Neural progenitor cell (in vitro differentiated cells): ENCODE results near the gene GNL3. TPM values are rescaled to one million over a fixed set of nuclear protein-coding genes. Genes with fewer than 3 reads are reported as not detected.

Experiments
- DNase-seq: peaks from one replicate; pipeline ENCODE4 v3.0.0-alpha.2; 2016; ENCODE audit warnings: low spot score
- H2AFZ ChIP-seq: fragments of 200-600 bp; sonication (generic); replicated peaks from 2 replicates; pipeline ENCODE4 v1.6.1; 2016; ENCODE audit warnings: antibody characterized with exemption
- H3F3A ChIP-seq: fragments of 200-600 bp; sonication (generic); 2 replicates; pipeline ENCODE4 v1.6.1; 2016; ENCODE audit warnings: antibody characterized with exemption, low read depth
- H3K27ac ChIP-seq: fragments of 200-600 bp; sonication (generic); 2 replicates; pipeline ENCODE4 v1.5.1; 2016; ENCODE audit warnings: mild to moderate bottlenecking
- H3K27me3 ChIP-seq: fragments of 200-600 bp; sonication (generic); 2 replicates; pipeline ENCODE4 v1.6.1; 2016; ENCODE audit warnings: mild to moderate bottlenecking, moderate library complexity
- H3K36me3 ChIP-seq: fragments of 200-600 bp; sonication (generic); 2 replicates; pipeline ENCODE4 v1.5.1; 2016
- H3K4me1 ChIP-seq: fragments of 200-600 bp; sonication (generic); 2 replicates; pipeline ENCODE4 v1.6.1; 2016; ENCODE audit warnings: mixed run types
- H3K4me2 ChIP-seq: fragments of 200-600 bp; sonication (generic); 2 replicates; pipeline ENCODE4 v1.6.1; 2016
- H3K4me3 ChIP-seq: fragments of 200-600 bp; sonication (generic); 2 replicates; pipeline ENCODE4 v1.5.1; 2016
- H3K79me2 ChIP-seq: fragments of 200-600 bp; sonication (generic); 2 replicates; pipeline ENCODE4 v1.6.1; 2016; ENCODE audit warnings: low read depth
- H3K9ac ChIP-seq: fragments of 200-600 bp; sonication (generic); 2 replicates; pipeline ENCODE4 v1.6.1; 2016
- H3K9me3 ChIP-seq: fragments of 200-600 bp; sonication (generic); 2 replicates; pipeline ENCODE4 v1.5.1; 2016; ENCODE audit warnings: low read depth
- H4K20me1 ChIP-seq: fragments of 200-600 bp; sonication (generic); 2 replicates; pipeline ENCODE4 v1.6.1; 2016; ENCODE audit warnings: low read depth
- H3K27ac Mint-ChIP-seq: 3 replicates; pipeline ENCODE4 v1.8.0; 2021; ENCODE audit warnings: mixed read lengths
- H3K27me3 Mint-ChIP-seq: 2 replicates; pipeline ENCODE4 v1.8.0; 2022; ENCODE audit warnings: low read depth, mild to moderate bottlenecking, inconsistent platforms, moderate library complexity, mixed read lengths; ENCODE audit not compliant: insufficient read depth
- H3K36me3 Mint-ChIP-seq: 3 replicates; pipeline ENCODE4 v1.8.0; 2021; ENCODE audit warnings: mixed read lengths
- H3K4me1 Mint-ChIP-seq: 3 replicates; pipeline ENCODE4 v1.8.0; 2021; ENCODE audit warnings: mixed read lengths
- H3K4me3 Mint-ChIP-seq: 3 replicates; pipeline ENCODE4 v1.8.0; 2021; ENCODE audit warnings: mild to moderate bottlenecking, moderate library complexity, mixed read lengths
- H3K9me3 Mint-ChIP-seq: 3 replicates; pipeline ENCODE4 v1.8.0; 2020; ENCODE audit warnings: mixed read lengths
- CTCF ChIP-seq: fragments of 200-600 bp; sonication (generic); IDR thresholded peaks from 2 replicates; pipeline ENCODE4 v1.5.1; 2017; ENCODE audit warnings: antibody characterized with exemption, mild to moderate bottlenecking
- EZH2 ChIP-seq: fragments of 200-600 bp; sonication (generic); IDR thresholded peaks from 2 replicates; pipeline ENCODE4 v1.6.1; 2017; ENCODE audit warnings: antibody characterized with exemption, mild to moderate bottlenecking, moderate library complexity
- EZH2phosphoT487 ChIP-seq: fragments of 200-600 bp; sonication (generic); IDR thresholded peaks from 2 replicates; pipeline ENCODE4 v1.6.1; 2017; ENCODE audit warnings: antibody characterized with exemption
- total RNA-seq: library from RNA; depleted of rRNA; stranded (reverse); fragments of >200 nt; gene quantifications from 2 replicates; pipeline ENCODE4 v1.2.3, GENCODE V29; 2015; ENCODE audit warnings: low replicate concordance

Gene GNL3
- total RNA-seq, 1 donor from 2014 or later, result 169 TPM

DNA sequence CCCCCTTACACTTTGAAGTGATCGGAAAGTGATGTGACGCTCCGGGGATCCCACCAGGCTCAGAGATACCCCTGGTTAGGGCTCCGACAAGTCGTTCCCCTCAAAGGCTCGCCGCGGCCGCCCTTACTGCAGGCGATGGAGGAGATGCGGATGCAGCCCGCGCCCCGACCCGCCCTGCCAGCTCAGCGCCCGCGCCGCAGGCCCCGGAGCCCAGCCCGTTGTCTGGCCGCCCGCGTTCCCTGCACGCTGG, 19.5 kb downstream of the GNL3 start:
- Mint-ChIP-seq H3K9me3 (no peaks in the 10 kb centered on the region), H3K4me3 (peak overlapping the region; percentile 97), H3K27ac (no peak overlapping the region), H3K4me1 (peaks cover 27% of the 10 kb centered on the region), H3K27me3 (peaks cover 8% of the 10 kb centered on the region), H3K36me3 (peaks cover 9% of the 10 kb centered on the region)
- Histone ChIP-seq H4K20me1 (peaks cover 7% of the 10 kb centered on the region), H3K4me3 (peak overlapping the region; percentile 81), H3K4me1 (peaks cover 18% of the 10 kb centered on the region), H3K9me3 (no peaks in the 10 kb centered on the region), H3F3A (peaks cover 30% of the 10 kb centered on the region), H3K4me2 (peak overlapping the region; percentile 97), H2AFZ (peak overlapping the region; percentile 95), H3K36me3 (peaks cover 8% of the 10 kb centered on the region), H3K27ac (no peak overlapping the region), H3K27me3 (no peaks in the 10 kb centered on the region), H3K9ac (peak overlapping the region; percentile 75), H3K79me2 (peaks cover 72% of the 10 kb centered on the region)
- no peak for DNase-seq
- TF ChIP-seq EZH2 (no peak), CTCF (no peak), EZH2phosphoT487 (no peak)

GRCh38 chr3:52705688-52706686, 20.2 kb downstream of the GNL3 start, which contains the start of the genes GLT8D1 and SPCS1:
Gene GLT8D1 (minus strand): TSS chr3:52705791. CDS start chr3:52700460, 5,331 bp downstream.
Gene SPCS1 (plus strand): TSS chr3:52706106. CDS start chr3:52706247, 141 bp downstream.
- Histone ChIP-seq H3F3A (peaks cover 35% of the 10 kb centered on the region), H3K9ac (peak within 1 kb of the TSS; percentile 87), H3K79me2 (peaks cover 68% of the 10 kb centered on the region), H3K9me3 (no peaks in the 10 kb centered on the region), H3K27me3 (no peaks in the 10 kb centered on the region), H3K4me1 (peaks cover 18% of the 10 kb centered on the region), H3K4me2 (peak within 1 kb of the TSS; percentile 97), H3K27ac (peak within 1 kb of the TSS; percentile 49), H4K20me1 (peaks cover 7% of the 10 kb centered on the region), H3K36me3 (peaks cover 9% of the 10 kb centered on the region), H2AFZ (peak within 1 kb of the TSS; percentile 95), H3K4me3 (peak within 1 kb of the TSS; percentile 81)
- Mint-ChIP-seq H3K27me3 (peaks cover 8% of the 10 kb centered on the region), H3K36me3 (peaks cover 9% of the 10 kb centered on the region), H3K9me3 (no peaks in the 10 kb centered on the region), H3K4me3 (peak within 1 kb of the TSS; percentile 97), H3K4me1 (peaks cover 27% of the 10 kb centered on the region), H3K27ac (peak within 1 kb of the TSS; percentile 95)
- DNase-seq, result peak; percentile 95
- TF ChIP-seq EZH2 (no peak), EZH2phosphoT487 (no peak), CTCF (no peak)

DNA sequence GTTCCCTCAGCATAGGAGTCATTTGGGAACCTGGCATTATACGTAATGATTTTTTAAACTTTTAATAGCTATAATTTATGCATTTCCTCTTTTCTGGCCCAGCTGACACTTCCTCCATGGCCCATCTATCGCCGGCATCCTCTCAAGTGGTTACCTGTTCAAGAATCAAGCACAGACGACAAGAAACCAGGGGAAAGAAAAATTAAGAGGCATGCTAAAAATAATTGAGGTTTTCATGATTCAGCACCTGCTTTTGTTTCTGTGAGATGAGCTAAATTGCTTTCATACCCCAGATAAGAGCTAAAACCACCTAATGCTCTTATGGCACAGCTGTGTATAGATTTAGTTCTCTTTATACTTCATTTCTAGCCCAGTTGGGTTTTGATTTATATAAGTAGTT, 21.8 kb downstream of the GNL3 start:
- Histone ChIP-seq H3K79me2 (peaks cover 52% of the 10 kb centered on the region), H3K27me3 (no peaks in the 10 kb centered on the region), H3K4me3 (peak overlapping the region; percentile 81), H3F3A (peaks cover 49% of the 10 kb centered on the region), H3K9ac (no peak overlapping the region), H3K9me3 (no peaks in the 10 kb centered on the region), H3K27ac (no peak overlapping the region), H3K4me2 (peak overlapping the region; percentile 97), H2AFZ (no peak overlapping the region), H4K20me1 (peaks cover 7% of the 10 kb centered on the region), H3K36me3 (peaks cover 16% of the 10 kb centered on the region), H3K4me1 (peaks cover 18% of the 10 kb centered on the region)
- no peak overlapping the region for H3K27ac Mint-ChIP-seq
- H3K4me3 Mint-ChIP-seq, result peak overlapping the region; percentile 80
- H3K4me1 Mint-ChIP-seq, result peaks cover 27% of the 10 kb centered on the region
- TF ChIP-seq CTCF (no peak), EZH2phosphoT487 (no peak), EZH2 (no peak)
- H3K9me3 Mint-ChIP-seq, result no peaks in the 10 kb centered on the region
- no peak for DNase-seq
- peaks cover 8% of the 10 kb centered on the region for H3K27me3 Mint-ChIP-seq
- peaks cover 15% of the 10 kb centered on the region for H3K36me3 Mint-ChIP-seq
